Measurements from ENCODE around the gene PTPRN2.

DNA sequence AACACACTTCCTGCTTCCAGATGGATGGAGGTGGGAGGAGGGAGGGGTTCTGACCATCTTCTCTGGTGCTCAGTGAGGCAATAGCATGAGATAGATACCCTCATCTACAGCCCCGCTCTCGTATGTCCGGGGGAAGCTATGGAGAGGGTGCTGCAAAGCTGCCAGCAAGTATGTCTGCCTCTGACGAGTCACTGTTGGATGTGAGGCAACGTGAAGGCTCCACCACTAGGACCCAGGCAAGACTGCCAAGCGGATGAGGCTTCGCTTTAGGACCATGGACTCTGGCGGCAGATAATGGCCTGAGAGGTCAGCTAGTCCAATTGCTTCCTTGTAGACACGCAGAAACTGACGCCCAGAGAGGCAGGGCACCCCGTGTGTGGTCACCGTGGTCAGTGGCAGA is 601.6 kb downstream of the PTPRN2 start:
- no peak for TF ChIP-seq EZH2 (IDR thresholded peaks at IDR 0.05)
- TF ChIP-seq ZFX (IDR thresholded peaks at IDR 0.05): no peak
- TF ChIP-seq, protein P1, sequence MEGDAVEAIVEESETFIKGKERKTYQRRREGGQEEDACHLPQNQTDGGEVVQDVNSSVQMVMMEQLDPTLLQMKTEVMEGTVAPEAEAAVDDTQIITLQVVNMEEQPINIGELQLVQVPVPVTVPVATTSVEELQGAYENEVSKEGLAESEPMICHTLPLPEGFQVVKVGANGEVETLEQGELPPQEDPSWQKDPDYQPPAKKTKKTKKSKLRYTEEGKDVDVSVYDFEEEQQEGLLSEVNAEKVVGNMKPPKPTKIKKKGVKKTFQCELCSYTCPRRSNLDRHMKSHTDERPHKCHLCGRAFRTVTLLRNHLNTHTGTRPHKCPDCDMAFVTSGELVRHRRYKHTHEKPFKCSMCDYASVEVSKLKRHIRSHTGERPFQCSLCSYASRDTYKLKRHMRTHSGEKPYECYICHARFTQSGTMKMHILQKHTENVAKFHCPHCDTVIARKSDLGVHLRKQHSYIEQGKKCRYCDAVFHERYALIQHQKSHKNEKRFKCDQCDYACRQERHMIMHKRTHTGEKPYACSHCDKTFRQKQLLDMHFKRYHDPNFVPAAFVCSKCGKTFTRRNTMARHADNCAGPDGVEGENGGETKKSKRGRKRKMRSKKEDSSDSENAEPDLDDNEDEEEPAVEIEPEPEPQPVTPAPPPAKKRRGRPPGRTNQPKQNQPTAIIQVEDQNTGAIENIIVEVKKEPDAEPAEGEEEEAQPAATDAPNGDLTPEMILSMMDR (IDR thresholded peaks at IDR 0.05 in 2 of 3, conservative IDR thresholded peaks at IDR 0.05 in 1 of 3; ENCODE audit: borderline replicate concordance in 1 of 3, insufficient read depth in 1 of 3, low read depth in 2 of 3, low read length in 2 of 3): no peak
- TF ChIP-seq SRF (IDR thresholded peaks at IDR 0.05; ENCODE audit: low read depth): no peak
